GM18505 (cell line): ENCODE results near the gene ZNF445.
"Not testable (repeated sequence)": the region's sequence is repeated elsewhere in the genome, so short reads cannot be mapped to it uniquely, and the experiment has no call there.

Experiments
- ATAC-seq: cut with Tn5 transposase; IDR thresholded peaks from one replicate; pipeline ENCODE4 v1.9.1; 2021; ENCODE audit not compliant: unreplicated experiment
- POLR2A ChIP-seq: IDR thresholded peaks from 4 replicates; pipeline ENCODE4 v1.6.1; 2011; ENCODE audit warnings: borderline replicate concordance; ENCODE audit not compliant: insufficient read depth, insufficient read length; ENCODE audit errors: extremely low read depth

The ZNF445 gene

DNA sequence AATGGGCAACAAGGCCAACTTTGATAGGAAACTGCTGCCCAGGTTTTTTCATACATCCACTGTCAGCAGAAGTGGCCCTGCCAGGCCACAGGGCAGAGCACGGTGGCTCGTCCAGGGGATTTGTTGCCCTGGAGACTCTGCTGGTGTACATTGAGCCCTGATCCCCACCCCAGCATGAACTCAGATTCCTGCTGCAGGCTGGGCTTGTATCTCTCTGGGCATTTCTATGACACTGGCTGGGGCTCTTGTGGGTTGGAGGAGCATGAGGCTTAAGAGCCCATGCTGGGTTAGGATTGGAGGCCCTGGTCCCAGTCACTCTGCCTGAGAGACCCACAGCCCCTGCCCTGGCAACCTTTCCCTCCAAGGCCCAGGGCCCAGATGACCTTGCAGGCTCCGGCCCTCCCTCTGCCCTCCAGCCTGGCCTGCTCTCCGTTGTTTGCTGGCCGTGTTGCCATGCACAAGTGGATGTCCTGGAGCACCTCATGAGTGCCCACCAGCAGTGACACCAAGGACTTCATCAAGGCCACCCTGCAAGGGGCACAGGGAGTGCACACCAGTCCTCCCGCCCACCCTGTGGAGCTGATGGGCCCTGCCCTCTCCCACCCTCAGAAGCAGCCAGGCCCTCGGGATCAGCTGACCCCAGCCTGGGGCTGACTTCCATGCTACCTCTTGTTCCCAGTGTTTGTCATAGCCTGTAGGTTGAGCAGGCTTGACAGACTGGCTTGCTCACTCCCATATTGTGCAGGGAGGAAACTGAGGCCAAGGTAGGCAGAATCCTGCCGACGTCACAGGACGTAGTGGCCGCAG is 58.2 kb downstream of the ZNF445 start:
- no peak for TF ChIP-seq POLR2A
- ATAC-seq: no peak

DNA sequence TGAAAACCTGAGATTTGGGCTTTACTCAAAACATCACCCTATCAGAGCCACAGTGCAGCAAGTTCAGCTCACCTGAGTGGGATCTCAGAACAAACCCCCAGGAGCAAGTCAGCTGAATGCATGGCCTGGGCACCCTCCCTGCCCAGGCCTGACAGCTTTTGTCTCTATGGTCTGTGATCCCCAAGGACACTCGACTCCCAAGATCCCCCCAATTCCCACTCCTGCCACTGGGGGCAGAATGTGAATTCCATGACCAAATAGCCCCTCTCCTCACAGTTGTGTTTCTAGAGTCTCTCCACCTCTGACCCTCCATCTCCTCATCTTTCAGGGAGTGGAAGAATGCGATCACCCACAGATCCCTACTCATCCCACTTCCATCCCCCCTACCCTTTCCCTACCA is 58.9 kb downstream of the ZNF445 start:
- no peak for ATAC-seq
- no peak for TF ChIP-seq POLR2A

- not testable (repeated sequence) for ATAC-seq
Observed at GRCh38 chr3:44418118-44418517, 59.4 kb downstream of the ZNF445 start.

GRCh38 chr3:44416031-44417030 is 61.1 kb downstream of the ZNF445 start:
- no peak for ATAC-seq
- TF ChIP-seq POLR2A: no peak

DNA sequence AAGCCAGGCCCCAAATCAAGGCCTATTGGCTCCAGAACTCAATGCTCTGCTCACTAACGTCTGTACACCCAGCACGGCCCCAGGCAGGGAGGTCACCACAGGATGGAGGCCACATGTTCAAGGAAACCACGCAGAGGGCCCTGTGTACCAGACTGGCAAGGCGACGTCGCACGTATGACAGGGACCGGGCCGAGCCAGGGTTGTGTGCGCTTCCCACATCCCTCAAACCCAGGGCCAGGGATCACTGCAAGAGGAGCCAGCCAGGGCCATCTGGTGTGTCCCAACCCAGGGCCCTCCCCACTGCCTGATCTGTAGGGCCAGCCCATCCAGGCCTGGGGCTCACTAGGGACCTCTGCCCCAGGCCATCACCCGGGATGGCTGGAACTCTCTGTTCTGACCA is 62.0 kb downstream of the ZNF445 start:
- no peak for TF ChIP-seq POLR2A
- ATAC-seq: no peak

DNA sequence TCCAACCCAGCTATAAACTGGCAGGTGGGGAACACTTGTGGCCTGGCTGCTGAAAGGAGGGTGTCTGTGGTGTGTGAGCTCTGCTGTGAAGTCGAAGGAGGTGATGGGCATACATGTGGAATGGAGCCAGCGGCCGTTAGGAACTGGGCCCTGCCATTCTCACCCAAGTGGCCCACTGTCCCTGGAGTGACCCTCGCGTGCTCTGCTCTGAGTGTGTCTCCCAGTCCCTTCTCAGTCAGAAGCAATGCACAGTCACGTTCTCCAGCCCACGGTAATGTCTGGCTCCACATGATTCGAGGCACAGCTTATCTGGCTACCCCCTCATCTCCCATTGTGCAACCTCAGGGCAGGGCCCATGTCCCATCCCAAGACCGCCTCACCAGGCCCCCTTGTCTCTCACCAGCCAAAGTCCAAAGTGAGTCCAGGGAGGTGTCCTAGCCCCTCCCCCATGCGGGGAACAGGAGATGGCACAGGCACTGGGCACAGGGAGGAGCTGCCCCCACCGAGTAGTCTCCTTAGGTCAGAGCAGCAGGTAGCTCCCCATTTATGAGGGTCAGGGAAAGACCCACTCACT is 62.9 kb downstream of the ZNF445 start:
- no peak for ATAC-seq
- no peak for TF ChIP-seq POLR2A

- no peak for TF ChIP-seq POLR2A
- ATAC-seq: no peak
Observed at GRCh38 chr3:44412365-44412764, 65.1 kb downstream of the ZNF445 start.

DNA sequence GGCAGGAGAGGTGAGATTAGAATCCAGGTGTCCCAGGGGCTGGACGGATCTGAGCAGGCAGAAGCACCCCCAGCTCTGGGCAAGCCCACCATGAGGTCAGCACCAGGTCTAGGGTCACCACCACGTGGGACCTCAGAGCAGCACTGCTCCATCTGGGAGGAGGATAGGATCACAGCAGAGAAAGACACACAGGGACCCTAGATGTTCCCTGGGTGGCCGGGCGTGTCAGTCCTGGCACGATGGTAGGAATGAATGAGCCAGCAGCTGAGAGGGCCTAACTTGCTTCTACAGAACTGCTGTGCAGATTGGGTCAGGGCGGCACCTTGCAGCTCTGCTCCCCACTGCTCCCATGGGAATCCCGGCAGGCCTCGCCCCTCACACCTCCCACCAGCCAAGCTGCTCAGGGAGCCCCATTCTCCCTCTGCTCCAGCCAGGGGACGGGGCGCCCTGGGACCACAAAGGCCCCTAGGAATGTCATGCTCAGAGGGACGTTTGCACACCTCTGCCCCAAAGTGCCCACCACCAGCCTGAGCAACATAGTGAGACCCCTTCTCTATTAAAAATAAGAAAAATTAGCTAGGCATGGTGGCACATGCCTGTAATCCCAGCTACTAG is 66.3 kb downstream of the ZNF445 start:
- no peak for ATAC-seq
- TF ChIP-seq POLR2A: no peak

DNA sequence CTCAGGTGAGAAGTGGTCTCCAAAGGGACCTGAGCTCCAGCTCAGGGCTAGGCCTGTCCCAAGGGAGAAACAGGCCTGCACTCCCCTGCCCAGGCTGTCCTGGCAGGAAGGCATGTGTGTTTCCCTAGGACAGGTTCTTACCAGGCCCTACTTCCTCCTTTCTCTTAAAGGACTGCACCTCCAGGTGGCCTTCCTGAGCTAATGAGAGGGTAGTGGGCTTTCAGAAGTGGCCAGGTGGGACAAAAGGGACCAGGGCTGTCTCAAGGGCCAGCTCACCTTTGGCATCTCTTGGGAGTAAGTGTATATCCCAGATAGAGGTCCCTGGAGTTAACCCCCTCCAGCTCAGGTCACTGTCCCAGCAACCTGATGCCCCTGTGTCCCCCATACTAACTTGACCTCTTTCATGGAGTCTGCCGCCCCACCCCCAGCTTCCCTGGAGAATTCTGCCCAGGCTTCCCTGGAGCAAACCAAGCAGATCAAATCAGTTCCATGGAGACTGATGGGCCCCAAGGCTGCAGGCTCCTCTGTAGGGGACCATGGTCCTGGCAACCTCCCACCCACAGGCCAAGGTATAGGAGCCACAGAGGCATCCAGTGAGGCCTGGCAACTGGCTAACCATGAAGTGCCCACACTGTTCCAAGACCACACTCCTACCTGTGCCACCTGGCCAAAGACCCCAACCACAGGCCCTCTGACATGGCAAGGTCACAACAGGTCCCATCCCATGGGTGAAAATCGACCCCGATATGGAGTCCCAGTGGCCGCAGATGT is 67.6 kb downstream of the ZNF445 start:
- TF ChIP-seq POLR2A: no peak
- ATAC-seq: no peak

DNA sequence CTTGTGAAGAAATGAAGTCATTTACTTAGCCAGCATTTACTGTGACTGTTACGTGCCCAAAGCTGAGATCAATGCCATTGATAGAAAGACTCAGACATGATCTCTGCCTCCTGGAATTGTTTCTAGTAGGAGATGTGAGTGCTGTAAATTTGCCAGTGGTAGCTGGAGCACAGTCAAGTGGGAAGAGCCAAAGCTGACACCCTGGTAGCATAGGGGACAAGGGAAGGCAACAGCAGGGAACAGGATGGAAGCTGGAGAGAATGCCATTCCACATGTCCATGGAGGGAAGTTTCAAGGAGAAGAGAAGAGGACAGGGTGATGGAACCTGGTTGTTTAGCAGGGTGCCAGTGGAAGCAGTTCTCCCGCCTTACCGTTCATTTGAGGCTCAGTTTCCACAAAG is 74.9 kb downstream of the ZNF445 start:
- no peak for TF ChIP-seq POLR2A

DNA sequence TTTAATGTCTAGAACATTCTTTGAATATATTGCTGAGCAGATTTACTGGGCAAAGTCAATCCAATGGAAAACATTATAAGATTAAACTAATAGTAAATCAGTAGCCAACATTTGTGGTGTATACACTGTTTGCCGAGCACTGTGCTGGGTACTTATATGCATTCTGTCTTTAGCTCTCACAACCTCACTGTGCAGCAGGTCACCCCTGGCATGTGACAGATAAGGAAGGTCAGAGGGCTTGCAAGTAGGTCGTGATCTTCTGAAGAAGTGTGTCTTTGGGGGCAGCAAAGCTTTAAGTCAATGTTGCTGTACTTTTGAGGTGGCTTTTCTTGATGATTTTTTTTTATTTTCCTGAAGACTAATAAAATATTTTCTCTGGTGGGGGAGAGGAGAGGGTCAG is 76.7 kb downstream of the ZNF445 start:
- TF ChIP-seq POLR2A: no peak
- no peak for ATAC-seq

More for the DNA sequence above, 74.9 kb downstream of the ZNF445 start:
- ATAC-seq: no peak

- ATAC-seq: no peak
- no peak for TF ChIP-seq POLR2A
Observed at GRCh38 chr3:44398853-44399252, 78.6 kb downstream of the ZNF445 start.

DNA sequence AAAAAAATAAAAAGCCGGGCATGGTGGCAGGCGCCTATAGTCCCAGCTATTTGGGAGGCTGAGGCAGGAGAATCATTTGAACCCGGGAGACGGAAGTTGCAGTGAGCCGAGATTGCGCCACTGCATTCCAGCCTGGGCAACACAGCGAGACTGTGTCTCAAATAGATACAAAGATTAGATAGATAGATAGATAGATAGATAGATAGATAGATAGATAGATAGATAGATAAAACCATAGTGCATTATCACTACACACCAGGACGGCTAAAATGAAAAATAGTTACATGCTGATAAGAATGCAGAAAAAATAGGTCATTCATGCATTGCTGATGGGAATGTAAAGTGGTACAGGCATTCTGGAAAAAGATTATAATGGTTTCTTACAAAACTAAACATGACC is 79.2 kb downstream of the ZNF445 start:
- ATAC-seq: not testable (repeated sequence)
